HepG2 (cell line): ENCODE results near the gene INPP5K. TPM values are rescaled to one million over a fixed set of nuclear protein-coding genes. Genes with fewer than 3 reads are reported as not detected.

Experiments
- ASH2L ChIP-seq: fragments of 300-600, 200-600 bp; sonication (generic); IDR thresholded peaks from 2 replicates; pipeline ENCODE4 v1.7.0; 2017; ENCODE audit warnings: low read depth, mild to moderate bottlenecking, moderate library complexity, mixed read lengths, low read length; ENCODE audit not compliant: insufficient read length
- LCORL ChIP-seq, 2 experiments: fragments of 450-650 bp in 1 of 2; sonication (generic) in 1 of 2; formaldehyde crosslinking in 1 of 2; IDR thresholded peaks; 2 replicates each; pipeline versions ENCODE4 v1.5.0 to v1.6.1; 2017 to 2020; ENCODE audit warnings: antibody characterized with exemption in 1 of 2, missing genetic modification reagents in 1 of 2
- RFXAP ChIP-seq: sonication (generic); formaldehyde crosslinking; IDR thresholded peaks from 2 replicates; pipeline ENCODE4 v1.4.0; 2020; ENCODE audit warnings: missing genetic modification reagents, borderline replicate concordance
- ZNF33B ChIP-seq: sonication (generic); formaldehyde crosslinking; IDR thresholded peaks from 2 replicates; pipeline ENCODE4 v1.5.1; 2020; ENCODE audit warnings: mild to moderate bottlenecking, missing genetic modification reagents
- ZNF34 ChIP-seq: sonication (generic); formaldehyde crosslinking; IDR thresholded peaks from 2 replicates; pipeline ENCODE4 v1.4.0; 2020; ENCODE audit warnings: mild to moderate bottlenecking, missing genetic modification reagents, borderline replicate concordance
- ZNF430 ChIP-seq: sonication (generic); formaldehyde crosslinking; IDR thresholded peaks from 2 replicates; pipeline ENCODE4 v1.9.0; 2021; ENCODE audit warnings: mild to moderate bottlenecking, missing genetic modification reagents
- ZNF777 ChIP-seq: sonication (generic); formaldehyde crosslinking; IDR thresholded peaks from 2 replicates; pipeline ENCODE4 v1.4.0; 2020; ENCODE audit warnings: missing genetic modification reagents
- polyA plus RNA-seq, 8 experiments: library from polyadenylated mRNA; depleted of rRNA in 3 of 8; stranded (reverse) in 7 of 8; unstranded in 1 of 8; fragments of >200 nt; fragmentation: Illumina TruSeq in 4 of 8; extraction: Trizol in 4 of 8; gene quantifications; 2 replicates each; pipeline versions ENCODE4 v1.2.1 to v1.2.3, GENCODE V29; 2011 to 2016; ENCODE audit warnings: low read depth in 4 of 8, missing spikeins in 1 of 8, mixed read lengths in 1 of 8; ENCODE audit not compliant: insufficient read depth in 1 of 8
- total RNA-seq, 5 experiments: library from RNA; depleted of rRNA; stranded (reverse); fragments of >200 nt; fragmentation: Illumina TruSeq; extraction: Trizol; gene quantifications; 2 replicates each; pipeline ENCODE4 v1.2.3, GENCODE V29; 2016; ENCODE audit warnings: low read depth in 1 of 5
- TF ChIP-seq, protein P1 (sequence below): sonication (generic); formaldehyde crosslinking; conservative IDR thresholded peaks from 2 replicates; pipeline ENCODE4 v1.4.0; 2020; ENCODE audit warnings: missing genetic modification reagents
- TF ChIP-seq, protein P2 (sequence below): sonication (generic); formaldehyde crosslinking; IDR thresholded peaks from 2 replicates; pipeline ENCODE4 v1.5.0; 2020; ENCODE audit warnings: mild to moderate bottlenecking, missing genetic modification reagents, moderate library complexity
- TF ChIP-seq, protein P3 (sequence below): sonication (generic); formaldehyde crosslinking; IDR thresholded peaks from 2 replicates; pipeline ENCODE4 v1.5.1; 2020; ENCODE audit warnings: mild to moderate bottlenecking, missing genetic modification reagents, moderate library complexity
- TF ChIP-seq, protein P4 (sequence below): sonication (generic); formaldehyde crosslinking; IDR thresholded peaks from 2 replicates; pipeline ENCODE4 v1.5.1; 2020; ENCODE audit warnings: mild to moderate bottlenecking, missing genetic modification reagents, moderate library complexity
- TF ChIP-seq, protein P5 (sequence below): sonication (generic); formaldehyde crosslinking; IDR thresholded peaks from 2 replicates; pipeline ENCODE4 v1.9.0; 2022; ENCODE audit warnings: missing genetic modification reagents, mild to moderate bottlenecking, borderline replicate concordance
- TF ChIP-seq, protein P6 (sequence below): sonication (generic); formaldehyde crosslinking; IDR thresholded peaks from 2 replicates; pipeline ENCODE4 v1.5.0; 2020; ENCODE audit warnings: mild to moderate bottlenecking, missing genetic modification reagents

Gene INPP5K
- total and polyA plus RNA-seq, 2 of the 13 experiments (the other 11 are each of a cell fraction or from before 2014, with no cell fraction given): 4.8 to 9.6 TPM

DNA sequence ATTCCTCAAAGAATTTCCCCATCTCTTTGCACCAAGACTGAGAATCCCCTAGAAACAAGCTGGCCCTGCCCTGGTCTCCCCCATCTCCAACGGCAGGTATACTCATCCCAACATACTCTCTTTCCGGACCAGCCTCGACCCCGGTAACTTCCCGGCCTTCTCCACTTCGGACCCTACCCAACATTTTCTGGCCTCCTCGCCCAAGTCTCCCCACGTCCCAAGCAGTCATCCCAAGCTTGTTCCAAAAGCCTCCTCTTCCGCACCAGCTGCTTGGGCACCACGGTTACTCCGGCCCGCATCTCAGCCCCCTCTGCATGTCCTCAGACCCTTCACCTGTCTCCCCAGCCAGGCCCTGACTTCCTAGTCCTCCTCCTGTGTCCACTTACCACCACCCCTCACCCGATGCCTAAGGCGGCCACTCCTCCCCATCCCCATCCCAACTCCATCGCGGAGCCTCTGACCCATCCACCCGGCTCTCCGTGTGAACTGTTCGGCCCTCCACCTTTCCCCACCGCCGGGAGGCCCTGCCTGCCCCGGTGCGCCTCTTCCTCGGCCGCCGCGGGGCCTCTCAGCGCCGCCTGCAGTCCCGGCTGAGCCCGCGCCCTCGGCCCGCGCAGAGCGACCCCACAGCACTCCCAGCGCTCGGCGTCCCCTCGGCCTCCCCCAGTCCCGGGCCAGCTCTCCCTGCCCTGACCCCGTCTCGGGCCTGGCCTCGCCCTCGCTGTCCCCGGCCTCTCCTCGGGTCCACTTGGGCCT is 45.2 kb upstream of the INPP5K start (continued):
- TF ChIP-seq, protein P1, sequence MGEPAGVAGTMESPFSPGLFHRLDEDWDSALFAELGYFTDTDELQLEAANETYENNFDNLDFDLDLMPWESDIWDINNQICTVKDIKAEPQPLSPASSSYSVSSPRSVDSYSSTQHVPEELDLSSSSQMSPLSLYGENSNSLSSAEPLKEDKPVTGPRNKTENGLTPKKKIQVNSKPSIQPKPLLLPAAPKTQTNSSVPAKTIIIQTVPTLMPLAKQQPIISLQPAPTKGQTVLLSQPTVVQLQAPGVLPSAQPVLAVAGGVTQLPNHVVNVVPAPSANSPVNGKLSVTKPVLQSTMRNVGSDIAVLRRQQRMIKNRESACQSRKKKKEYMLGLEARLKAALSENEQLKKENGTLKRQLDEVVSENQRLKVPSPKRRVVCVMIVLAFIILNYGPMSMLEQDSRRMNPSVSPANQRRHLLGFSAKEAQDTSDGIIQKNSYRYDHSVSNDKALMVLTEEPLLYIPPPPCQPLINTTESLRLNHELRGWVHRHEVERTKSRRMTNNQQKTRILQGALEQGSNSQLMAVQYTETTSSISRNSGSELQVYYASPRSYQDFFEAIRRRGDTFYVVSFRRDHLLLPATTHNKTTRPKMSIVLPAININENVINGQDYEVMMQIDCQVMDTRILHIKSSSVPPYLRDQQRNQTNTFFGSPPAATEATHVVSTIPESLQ (CRISPR knock-in tag): no peak
- TF ChIP-seq, protein P2, sequence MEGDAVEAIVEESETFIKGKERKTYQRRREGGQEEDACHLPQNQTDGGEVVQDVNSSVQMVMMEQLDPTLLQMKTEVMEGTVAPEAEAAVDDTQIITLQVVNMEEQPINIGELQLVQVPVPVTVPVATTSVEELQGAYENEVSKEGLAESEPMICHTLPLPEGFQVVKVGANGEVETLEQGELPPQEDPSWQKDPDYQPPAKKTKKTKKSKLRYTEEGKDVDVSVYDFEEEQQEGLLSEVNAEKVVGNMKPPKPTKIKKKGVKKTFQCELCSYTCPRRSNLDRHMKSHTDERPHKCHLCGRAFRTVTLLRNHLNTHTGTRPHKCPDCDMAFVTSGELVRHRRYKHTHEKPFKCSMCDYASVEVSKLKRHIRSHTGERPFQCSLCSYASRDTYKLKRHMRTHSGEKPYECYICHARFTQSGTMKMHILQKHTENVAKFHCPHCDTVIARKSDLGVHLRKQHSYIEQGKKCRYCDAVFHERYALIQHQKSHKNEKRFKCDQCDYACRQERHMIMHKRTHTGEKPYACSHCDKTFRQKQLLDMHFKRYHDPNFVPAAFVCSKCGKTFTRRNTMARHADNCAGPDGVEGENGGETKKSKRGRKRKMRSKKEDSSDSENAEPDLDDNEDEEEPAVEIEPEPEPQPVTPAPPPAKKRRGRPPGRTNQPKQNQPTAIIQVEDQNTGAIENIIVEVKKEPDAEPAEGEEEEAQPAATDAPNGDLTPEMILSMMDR: peak; percentile 51
- TF ChIP-seq, protein P3, sequence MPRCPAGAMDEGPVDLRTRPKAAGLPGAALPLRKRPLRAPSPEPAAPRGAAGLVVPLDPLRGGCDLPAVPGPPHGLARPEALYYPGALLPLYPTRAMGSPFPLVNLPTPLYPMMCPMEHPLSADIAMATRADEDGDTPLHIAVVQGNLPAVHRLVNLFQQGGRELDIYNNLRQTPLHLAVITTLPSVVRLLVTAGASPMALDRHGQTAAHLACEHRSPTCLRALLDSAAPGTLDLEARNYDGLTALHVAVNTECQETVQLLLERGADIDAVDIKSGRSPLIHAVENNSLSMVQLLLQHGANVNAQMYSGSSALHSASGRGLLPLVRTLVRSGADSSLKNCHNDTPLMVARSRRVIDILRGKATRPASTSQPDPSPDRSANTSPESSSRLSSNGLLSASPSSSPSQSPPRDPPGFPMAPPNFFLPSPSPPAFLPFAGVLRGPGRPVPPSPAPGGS: peak; percentile 38; the same call in 1 of the 2 replicates
- TF ChIP-seq, protein P4, sequence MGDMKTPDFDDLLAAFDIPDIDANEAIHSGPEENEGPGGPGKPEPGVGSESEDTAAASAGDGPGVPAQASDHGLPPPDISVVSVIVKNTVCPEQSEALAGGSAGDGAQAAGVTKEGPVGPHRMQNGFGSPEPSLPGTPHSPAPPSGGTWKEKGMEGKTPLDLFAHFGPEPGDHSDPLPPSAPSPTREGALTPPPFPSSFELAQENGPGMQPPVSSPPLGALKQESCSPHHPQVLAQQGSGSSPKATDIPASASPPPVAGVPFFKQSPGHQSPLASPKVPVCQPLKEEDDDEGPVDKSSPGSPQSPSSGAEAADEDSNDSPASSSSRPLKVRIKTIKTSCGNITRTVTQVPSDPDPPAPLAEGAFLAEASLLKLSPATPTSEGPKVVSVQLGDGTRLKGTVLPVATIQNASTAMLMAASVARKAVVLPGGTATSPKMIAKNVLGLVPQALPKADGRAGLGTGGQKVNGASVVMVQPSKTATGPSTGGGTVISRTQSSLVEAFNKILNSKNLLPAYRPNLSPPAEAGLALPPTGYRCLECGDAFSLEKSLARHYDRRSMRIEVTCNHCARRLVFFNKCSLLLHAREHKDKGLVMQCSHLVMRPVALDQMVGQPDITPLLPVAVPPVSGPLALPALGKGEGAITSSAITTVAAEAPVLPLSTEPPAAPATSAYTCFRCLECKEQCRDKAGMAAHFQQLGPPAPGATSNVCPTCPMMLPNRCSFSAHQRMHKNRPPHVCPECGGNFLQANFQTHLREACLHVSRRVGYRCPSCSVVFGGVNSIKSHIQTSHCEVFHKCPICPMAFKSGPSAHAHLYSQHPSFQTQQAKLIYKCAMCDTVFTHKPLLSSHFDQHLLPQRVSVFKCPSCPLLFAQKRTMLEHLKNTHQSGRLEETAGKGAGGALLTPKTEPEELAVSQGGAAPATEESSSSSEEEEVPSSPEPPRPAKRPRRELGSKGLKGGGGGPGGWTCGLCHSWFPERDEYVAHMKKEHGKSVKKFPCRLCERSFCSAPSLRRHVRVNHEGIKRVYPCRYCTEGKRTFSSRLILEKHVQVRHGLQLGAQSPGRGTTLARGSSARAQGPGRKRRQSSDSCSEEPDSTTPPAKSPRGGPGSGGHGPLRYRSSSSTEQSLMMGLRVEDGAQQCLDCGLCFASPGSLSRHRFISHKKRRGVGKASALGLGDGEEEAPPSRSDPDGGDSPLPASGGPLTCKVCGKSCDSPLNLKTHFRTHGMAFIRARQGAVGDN (CRISPR knock-in tag): peak; percentile 64
- TF ChIP-seq, protein P5, sequence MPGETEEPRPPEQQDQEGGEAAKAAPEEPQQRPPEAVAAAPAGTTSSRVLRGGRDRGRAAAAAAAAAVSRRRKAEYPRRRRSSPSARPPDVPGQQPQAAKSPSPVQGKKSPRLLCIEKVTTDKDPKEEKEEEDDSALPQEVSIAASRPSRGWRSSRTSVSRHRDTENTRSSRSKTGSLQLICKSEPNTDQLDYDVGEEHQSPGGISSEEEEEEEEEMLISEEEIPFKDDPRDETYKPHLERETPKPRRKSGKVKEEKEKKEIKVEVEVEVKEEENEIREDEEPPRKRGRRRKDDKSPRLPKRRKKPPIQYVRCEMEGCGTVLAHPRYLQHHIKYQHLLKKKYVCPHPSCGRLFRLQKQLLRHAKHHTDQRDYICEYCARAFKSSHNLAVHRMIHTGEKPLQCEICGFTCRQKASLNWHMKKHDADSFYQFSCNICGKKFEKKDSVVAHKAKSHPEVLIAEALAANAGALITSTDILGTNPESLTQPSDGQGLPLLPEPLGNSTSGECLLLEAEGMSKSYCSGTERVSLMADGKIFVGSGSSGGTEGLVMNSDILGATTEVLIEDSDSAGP (CRISPR knock-in tag): peak; percentile 9; the same call in 1 of the 2 replicates
- TF ChIP-seq, protein P6, sequence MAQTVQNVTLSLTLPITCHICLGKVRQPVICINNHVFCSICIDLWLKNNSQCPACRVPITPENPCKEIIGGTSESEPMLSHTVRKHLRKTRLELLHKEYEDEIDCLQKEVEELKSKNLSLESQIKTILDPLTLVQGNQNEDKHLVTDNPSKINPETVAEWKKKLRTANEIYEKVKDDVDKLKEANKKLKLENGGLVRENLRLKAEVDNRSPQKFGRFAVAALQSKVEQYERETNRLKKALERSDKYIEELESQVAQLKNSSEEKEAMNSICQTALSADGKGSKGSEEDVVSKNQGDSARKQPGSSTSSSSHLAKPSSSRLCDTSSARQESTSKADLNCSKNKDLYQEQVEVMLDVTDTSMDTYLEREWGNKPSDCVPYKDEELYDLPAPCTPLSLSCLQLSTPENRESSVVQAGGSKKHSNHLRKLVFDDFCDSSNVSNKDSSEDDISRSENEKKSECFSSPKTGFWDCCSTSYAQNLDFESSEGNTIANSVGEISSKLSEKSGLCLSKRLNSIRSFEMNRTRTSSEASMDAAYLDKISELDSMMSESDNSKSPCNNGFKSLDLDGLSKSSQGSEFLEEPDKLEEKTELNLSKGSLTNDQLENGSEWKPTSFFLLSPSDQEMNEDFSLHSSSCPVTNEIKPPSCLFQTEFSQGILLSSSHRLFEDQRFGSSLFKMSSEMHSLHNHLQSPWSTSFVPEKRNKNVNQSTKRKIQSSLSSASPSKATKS: no peak
- peak; percentile 28; the same call in 1 of the 2 replicates for TF ChIP-seq ZNF777 (CRISPR knock-in tag)
- 0 out of 2 replicates have a peak, but pooled peaks have one; percentile 37 for TF ChIP-seq RFXAP (CRISPR knock-in tag)
- no peak for TF ChIP-seq ZNF34 (CRISPR knock-in tag)
- TF ChIP-seq ASH2L: peak; percentile 41
- TF ChIP-seq LCORL (IDR thresholded peaks at IDR 0.05): no peak
- TF ChIP-seq LCORL (CRISPR knock-in tag; IDR thresholded peaks at IDR 0.05): 0 out of 2 replicates have a peak, but pooled peaks have one; percentile 32
- TF ChIP-seq ZNF33B (CRISPR knock-in tag): no peak
- TF ChIP-seq ZNF430 (CRISPR knock-in tag): 0 out of 2 replicates have a peak, but pooled peaks have one; percentile 39
